ENCODE results near the gene PLA2G2C. TPM values are rescaled to one million over a fixed set of nuclear protein-coding genes. Genes with fewer than 3 reads are reported as not detected.

Gene PLA2G2C
- total and polyA plus RNA-seq, 2 of the 13 experiments (the other 11 are each of a cell fraction or from before 2014, with no cell fraction given): not detected

DNA sequence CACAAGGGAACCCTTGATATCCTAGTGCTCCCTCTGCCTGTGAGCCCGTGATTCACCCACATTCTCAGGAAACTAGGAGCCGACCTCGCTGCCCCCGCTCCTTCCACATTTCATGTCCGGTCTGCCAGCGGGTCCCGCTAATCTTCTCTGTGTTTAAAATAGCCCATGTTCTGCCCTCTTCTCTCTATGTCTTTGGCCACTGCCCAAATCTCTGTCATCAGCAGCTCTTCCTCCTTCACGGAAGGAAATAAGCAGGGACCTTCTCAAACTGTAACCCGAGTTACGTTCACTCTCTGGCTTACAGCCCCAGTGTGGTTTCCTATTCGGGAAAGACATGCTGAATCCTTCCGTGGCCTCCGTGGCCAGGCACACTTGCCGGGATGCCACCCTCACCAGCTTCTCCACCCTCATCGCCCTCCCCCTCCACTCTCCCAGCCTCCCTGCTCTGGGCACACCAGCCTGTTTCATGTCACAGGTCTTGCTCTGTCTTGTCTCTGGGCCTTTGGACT is 21.6 kb downstream of the PLA2G2C start:
- Histone ChIP-seq H3K9ac (ENCODE audit: insufficient read depth, low read depth, low read length) (no peak overlapping the region), H3K4me1 (ENCODE audit: insufficient read depth, low read length) (no peaks in the 10 kb centered on the region), H2AFZ (ENCODE audit: low read length) (no peak overlapping the region), H3K27me3 (ENCODE audit: control insufficient read depth in 1 of 2, insufficient read depth in 2 of 2, low read length in 2 of 2) (peaks cover 2 to 31% of the 10 kb centered on the region in 2 experiments; a peak in 3 of 5 replicates), H3K36me3 (replicated peaks in 1 of 2; ENCODE audit: control insufficient read depth in 1 of 2, insufficient read depth in 2 of 2, low read length in 2 of 2) (no peaks in the 10 kb centered on the region), H3K27ac (ENCODE audit: extremely low read length, insufficient read depth, low read length) (no peak overlapping the region), H3K4me2 (ENCODE audit: low read depth, low read length) (no peak overlapping the region), H3K4me3 (replicated peaks in 1 of 3; ENCODE audit: insufficient read depth in 1 of 3, low read depth in 2 of 3, low read length in 3 of 3) (no peak overlapping the region), H3K9me3 (ENCODE audit: low read length) (peaks cover 18% of the 10 kb centered on the region), H4K20me1 (ENCODE audit: insufficient read depth, low read length) (no peaks in the 10 kb centered on the region), H3K79me2 (ENCODE audit: insufficient read depth, low read length) (no peaks in the 10 kb centered on the region)
- ChIA-PET POLR2A (no interaction called here), CTCF (ENCODE audit: low intra/inter-chr PET ratio, low total read pairs) (no interaction called here)
- TF ChIP-seq ZNF451 (CRISPR knock-in tag; IDR thresholded peaks at IDR 0.05): no peak
- in situ Hi-C loops (cut with HindIII; ENCODE audit: extremely low pct_ligation_motif_present, low pct_unique_long_range_greater_than_20kb) (no loop called here), intact Hi-C loops (cut with micrococcal nuclease; ENCODE audit: unreplicated experiment) (no loop called here)
- FAIRE-seq (no peak), ATAC-seq (no peak), DNase-seq (ENCODE audit: low spot score) (no peak)
- no TSS peak for BruUV-seq (replicated peaks)
- 48% methylated on average over 15 of the region's 15 CpGs for WGBS (ENCODE audit: low lambda C conversion rate)

DNA sequence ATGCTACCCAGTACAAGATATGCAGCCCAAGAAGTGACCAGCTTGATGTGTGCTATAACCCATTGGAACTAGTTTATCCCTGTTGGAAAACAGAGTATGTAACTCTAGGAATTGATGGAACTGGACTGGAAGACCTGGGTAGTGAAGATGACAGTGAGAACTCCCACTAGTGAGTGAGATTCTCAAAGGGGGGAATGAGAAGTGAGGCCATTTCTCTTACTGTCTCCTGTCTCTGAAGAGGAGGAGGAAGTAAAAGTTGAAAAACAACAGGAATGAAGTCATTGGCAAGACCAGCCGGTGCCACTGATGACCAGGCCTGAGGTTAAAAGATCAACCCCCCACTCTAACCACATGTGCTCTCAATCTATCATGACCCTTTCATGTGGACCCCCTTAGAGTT is 26.3 kb downstream of the PLA2G2C start:
- H4K20me1 ChIP-seq (ENCODE audit: insufficient read depth, low read length): no peaks in the 10 kb centered on the region
- ChIA-PET POLR2A (no interaction called here), CTCF (ENCODE audit: low intra/inter-chr PET ratio, low total read pairs) (no interaction called here)
- FAIRE-seq: no peak
- no peaks in the 10 kb centered on the region for H3K36me3 ChIP-seq (replicated peaks in 1 of 2; ENCODE audit: control insufficient read depth in 1 of 2, insufficient read depth in 2 of 2, low read length in 2 of 2)
- ATAC-seq: no peak
- intact Hi-C loops (cut with micrococcal nuclease; ENCODE audit: unreplicated experiment): no loop called here
- in situ Hi-C loops (cut with HindIII; ENCODE audit: extremely low pct_ligation_motif_present, low pct_unique_long_range_greater_than_20kb): no loop called here
- no peak overlapping the region for H3K27ac ChIP-seq (ENCODE audit: extremely low read length, insufficient read depth, low read length)
- no peak overlapping the region for H3K4me3 ChIP-seq (replicated peaks in 1 of 3; ENCODE audit: insufficient read depth in 1 of 3, low read depth in 2 of 3, low read length in 3 of 3)
- WGBS (ENCODE audit: low lambda C conversion rate): 20% methylated on average over 1 of the region's 1 CpG
- no peaks in the 10 kb centered on the region for H3K4me1 ChIP-seq (ENCODE audit: insufficient read depth, low read length)
- no peak overlapping the region for H3K9ac ChIP-seq (ENCODE audit: insufficient read depth, low read depth, low read length)
- no peak for DNase-seq (ENCODE audit: low spot score)
- no peak overlapping the region for H2AFZ ChIP-seq (ENCODE audit: low read length)
- peaks cover 0 to 8% of the 10 kb centered on the region in 2 experiments; a peak in 1 of 5 replicates for H3K27me3 ChIP-seq (ENCODE audit: control insufficient read depth in 1 of 2, insufficient read depth in 2 of 2, low read length in 2 of 2)
- H3K9me3 ChIP-seq (ENCODE audit: low read length): peaks cover 32% of the 10 kb centered on the region
- BruUV-seq (replicated peaks): no TSS peak
- H3K79me2 ChIP-seq (ENCODE audit: insufficient read depth, low read length): no peaks in the 10 kb centered on the region
- no peak overlapping the region for H3K4me2 ChIP-seq (ENCODE audit: low read depth, low read length)
- no peak for TF ChIP-seq ZMAT3 (CRISPR knock-in tag; conservative IDR thresholded peaks at IDR 0.05)
- no peak for TF ChIP-seq AGO2 (optimal IDR thresholded peaks at IDR 0.05; ENCODE audit: low read depth, low read length)
- no peak for TF ChIP-seq ZZZ3 (CRISPR knock-in tag; IDR thresholded peaks at IDR 0.05; ENCODE audit: borderline replicate concordance)
- TF ChIP-seq ZNF512B (CRISPR knock-in tag; IDR thresholded peaks at IDR 0.05; ENCODE audit: borderline replicate concordance): no peak
- TF ChIP-seq KDM5A (IDR thresholded peaks at IDR 0.05; ENCODE audit: borderline replicate concordance, low read length): no peak
- TF ChIP-seq U2AF2 (IDR thresholded peaks at IDR 0.05; ENCODE audit: low read depth, low read length): no peak
- TF ChIP-seq, protein P1, sequence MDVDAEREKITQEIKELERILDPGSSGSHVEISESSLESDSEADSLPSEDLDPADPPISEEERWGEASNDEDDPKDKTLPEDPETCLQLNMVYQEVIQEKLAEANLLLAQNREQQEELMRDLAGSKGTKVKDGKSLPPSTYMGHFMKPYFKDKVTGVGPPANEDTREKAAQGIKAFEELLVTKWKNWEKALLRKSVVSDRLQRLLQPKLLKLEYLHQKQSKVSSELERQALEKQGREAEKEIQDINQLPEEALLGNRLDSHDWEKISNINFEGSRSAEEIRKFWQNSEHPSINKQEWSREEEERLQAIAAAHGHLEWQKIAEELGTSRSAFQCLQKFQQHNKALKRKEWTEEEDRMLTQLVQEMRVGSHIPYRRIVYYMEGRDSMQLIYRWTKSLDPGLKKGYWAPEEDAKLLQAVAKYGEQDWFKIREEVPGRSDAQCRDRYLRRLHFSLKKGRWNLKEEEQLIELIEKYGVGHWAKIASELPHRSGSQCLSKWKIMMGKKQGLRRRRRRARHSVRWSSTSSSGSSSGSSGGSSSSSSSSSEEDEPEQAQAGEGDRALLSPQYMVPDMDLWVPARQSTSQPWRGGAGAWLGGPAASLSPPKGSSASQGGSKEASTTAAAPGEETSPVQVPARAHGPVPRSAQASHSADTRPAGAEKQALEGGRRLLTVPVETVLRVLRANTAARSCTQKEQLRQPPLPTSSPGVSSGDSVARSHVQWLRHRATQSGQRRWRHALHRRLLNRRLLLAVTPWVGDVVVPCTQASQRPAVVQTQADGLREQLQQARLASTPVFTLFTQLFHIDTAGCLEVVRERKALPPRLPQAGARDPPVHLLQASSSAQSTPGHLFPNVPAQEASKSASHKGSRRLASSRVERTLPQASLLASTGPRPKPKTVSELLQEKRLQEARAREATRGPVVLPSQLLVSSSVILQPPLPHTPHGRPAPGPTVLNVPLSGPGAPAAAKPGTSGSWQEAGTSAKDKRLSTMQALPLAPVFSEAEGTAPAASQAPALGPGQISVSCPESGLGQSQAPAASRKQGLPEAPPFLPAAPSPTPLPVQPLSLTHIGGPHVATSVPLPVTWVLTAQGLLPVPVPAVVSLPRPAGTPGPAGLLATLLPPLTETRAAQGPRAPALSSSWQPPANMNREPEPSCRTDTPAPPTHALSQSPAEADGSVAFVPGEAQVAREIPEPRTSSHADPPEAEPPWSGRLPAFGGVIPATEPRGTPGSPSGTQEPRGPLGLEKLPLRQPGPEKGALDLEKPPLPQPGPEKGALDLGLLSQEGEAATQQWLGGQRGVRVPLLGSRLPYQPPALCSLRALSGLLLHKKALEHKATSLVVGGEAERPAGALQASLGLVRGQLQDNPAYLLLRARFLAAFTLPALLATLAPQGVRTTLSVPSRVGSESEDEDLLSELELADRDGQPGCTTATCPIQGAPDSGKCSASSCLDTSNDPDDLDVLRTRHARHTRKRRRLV (CRISPR knock-in tag; IDR thresholded peaks at IDR 0.05): no peak

All from HepG2 (cell line).